Measurements from ENCODE around the gene JAKMIP1.

JAKMIP1 gene

DNA sequence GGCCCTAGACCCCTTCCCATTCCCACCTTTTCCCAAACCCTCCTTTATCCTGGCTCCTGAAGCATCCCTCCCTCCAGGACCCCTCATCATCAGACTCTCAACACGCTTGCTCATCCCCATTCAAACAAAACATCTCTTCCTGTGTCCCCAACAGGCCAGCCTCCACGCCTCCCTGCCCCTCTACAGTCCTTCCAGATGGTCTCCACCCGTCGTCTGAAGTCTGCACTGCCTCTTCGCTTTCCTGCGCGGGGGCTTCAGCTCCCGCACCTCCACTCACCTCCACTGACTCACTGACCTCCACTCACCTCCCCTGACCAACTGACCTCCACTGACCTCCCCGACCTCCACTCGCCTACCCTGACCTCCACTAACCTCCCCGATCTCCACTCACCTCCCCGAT lies 39.8 kb downstream of the JAKMIP1 start:
- CTCF ChIA-PET: no interaction called here
- POLR2A ChIA-PET: no interaction called here
- TF ChIP-seq FOXK2 (IDR thresholded peaks at IDR 0.05) (no peak), BHLHE40 (IDR thresholded peaks at IDR 0.05; ENCODE audit: borderline replicate concordance) (no peak), CTBP1 (IDR thresholded peaks at IDR 0.05; ENCODE audit: borderline replicate concordance) (no peak), TARDBP (IDR thresholded peaks at IDR 0.05) (no peak), SUZ12 (IDR thresholded peaks at IDR 0.05) (no peak), L3MBTL2 (conservative IDR thresholded peaks at IDR 0.05) (no peak), LEF1 (IDR thresholded peaks at IDR 0.05; ENCODE audit: borderline replicate concordance) (no peak), ARNT (IDR thresholded peaks at IDR 0.05) (no peak), SP1 (IDR thresholded peaks at IDR 0.05) (no peak), FOXA1 (IDR thresholded peaks at IDR 0.05) (no peak), ZNF384 (IDR thresholded peaks at IDR 0.05) (no peak), HDGF (IDR thresholded peaks at IDR 0.05; ENCODE audit: borderline replicate concordance) (no peak), FOXM1 (IDR thresholded peaks at IDR 0.05; ENCODE audit: borderline replicate concordance) (no peak), NFRKB (IDR thresholded peaks at IDR 0.05) (no peak), ELF4 (IDR thresholded peaks at IDR 0.05) (no peak)
- TF ChIP-seq, protein P1, sequence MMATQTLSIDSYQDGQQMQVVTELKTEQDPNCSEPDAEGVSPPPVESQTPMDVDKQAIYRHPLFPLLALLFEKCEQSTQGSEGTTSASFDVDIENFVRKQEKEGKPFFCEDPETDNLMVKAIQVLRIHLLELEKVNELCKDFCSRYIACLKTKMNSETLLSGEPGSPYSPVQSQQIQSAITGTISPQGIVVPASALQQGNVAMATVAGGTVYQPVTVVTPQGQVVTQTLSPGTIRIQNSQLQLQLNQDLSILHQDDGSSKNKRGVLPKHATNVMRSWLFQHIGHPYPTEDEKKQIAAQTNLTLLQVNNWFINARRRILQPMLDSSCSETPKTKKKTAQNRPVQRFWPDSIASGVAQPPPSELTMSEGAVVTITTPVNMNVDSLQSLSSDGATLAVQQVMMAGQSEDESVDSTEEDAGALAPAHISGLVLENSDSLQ (IDR thresholded peaks at IDR 0.05): no peak
- no peak for DNase-seq (ENCODE audit: extremely low spot score)

DNA sequence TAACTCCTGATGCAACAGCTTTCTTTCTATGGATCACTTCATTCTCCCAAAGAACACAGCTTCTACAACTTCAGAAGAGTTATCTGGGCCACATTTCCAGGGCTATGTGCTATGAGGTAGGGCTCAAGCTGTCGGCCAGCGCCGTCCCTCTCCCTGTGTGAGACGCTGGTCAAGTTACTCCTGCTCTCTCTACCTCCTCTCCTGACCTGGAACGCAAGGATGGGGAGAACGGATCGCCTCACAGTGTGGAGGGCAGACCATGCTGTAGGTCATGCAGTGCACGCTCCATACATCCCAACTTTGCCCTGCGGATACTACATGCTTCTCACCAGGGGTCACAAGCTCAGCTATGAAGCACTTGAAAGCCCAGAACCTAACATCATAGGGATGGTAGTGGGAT lies 42.4 kb downstream of the JAKMIP1 start:
- ChIA-PET POLR2A (no interaction called here), CTCF (no interaction called here)
- no peak for DNase-seq (ENCODE audit: extremely low spot score)

DNA sequence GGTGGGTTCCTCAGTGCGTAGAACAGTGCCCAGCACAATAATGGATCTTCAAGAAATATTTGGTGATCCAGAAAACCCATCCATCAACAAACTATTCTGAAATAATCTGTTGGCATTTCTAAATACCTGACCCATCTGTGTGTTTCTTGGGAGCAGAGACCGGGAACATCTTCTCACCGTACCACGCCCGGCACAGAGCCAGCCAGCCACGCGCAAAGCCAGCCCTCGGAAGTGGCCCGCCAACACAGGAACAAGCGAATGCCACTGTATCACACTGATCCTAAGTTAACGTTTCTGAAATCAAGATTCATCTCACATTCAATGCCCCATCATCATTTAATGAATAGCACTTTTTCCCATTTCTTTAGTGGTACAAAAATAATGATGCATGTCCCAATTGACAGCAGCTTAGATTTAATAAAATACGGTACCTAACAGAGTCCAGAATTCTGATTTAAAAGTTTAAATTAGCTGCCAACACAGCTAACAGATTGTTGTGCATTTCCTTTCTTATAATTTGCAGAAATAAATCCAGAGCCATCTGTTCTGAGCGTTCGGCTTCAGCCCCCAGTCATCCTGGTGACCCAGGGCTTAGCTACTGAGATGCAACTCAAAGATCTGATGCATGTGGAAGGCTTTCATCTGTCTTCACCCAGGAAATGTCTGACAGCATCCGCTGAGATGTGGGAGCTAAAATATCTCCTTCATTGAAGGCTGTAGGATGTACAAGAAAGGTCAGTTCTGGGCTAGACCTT lies 44.2 kb downstream of the JAKMIP1 start:
- ChIA-PET CTCF (no interaction called here), POLR2A (no interaction called here)
- no peak for TF ChIP-seq FOXA1 (IDR thresholded peaks at IDR 0.05)
- no peak for TF ChIP-seq NFRKB (IDR thresholded peaks at IDR 0.05)
- no peak for TF ChIP-seq TARDBP (IDR thresholded peaks at IDR 0.05)
- TF ChIP-seq BHLHE40 (IDR thresholded peaks at IDR 0.05; ENCODE audit: borderline replicate concordance): no peak
- no peak for TF ChIP-seq FOXM1 (IDR thresholded peaks at IDR 0.05; ENCODE audit: borderline replicate concordance)
- TF ChIP-seq ZNF384 (IDR thresholded peaks at IDR 0.05): no peak
- TF ChIP-seq SP1 (IDR thresholded peaks at IDR 0.05): no peak
- no peak for TF ChIP-seq ARNT (IDR thresholded peaks at IDR 0.05)
- TF ChIP-seq, protein P1 (IDR thresholded peaks at IDR 0.05): no peak
- no peak for TF ChIP-seq CTBP1 (IDR thresholded peaks at IDR 0.05; ENCODE audit: borderline replicate concordance)
- TF ChIP-seq FOXK2 (IDR thresholded peaks at IDR 0.05): no peak
- TF ChIP-seq SUZ12 (IDR thresholded peaks at IDR 0.05): no peak
- no peak for TF ChIP-seq LEF1 (IDR thresholded peaks at IDR 0.05; ENCODE audit: borderline replicate concordance)
- TF ChIP-seq L3MBTL2 (conservative IDR thresholded peaks at IDR 0.05): no peak
- no peak for TF ChIP-seq ELF4 (IDR thresholded peaks at IDR 0.05)
- TF ChIP-seq HDGF (IDR thresholded peaks at IDR 0.05; ENCODE audit: borderline replicate concordance): no peak
- DNase-seq (ENCODE audit: extremely low spot score): no peak

More for the DNA sequence above, 42.4 kb downstream of the JAKMIP1 start:
- TF ChIP-seq ELF4 (IDR thresholded peaks at IDR 0.05) (no peak), ZNF384 (IDR thresholded peaks at IDR 0.05) (no peak), SUZ12 (IDR thresholded peaks at IDR 0.05) (no peak), FOXA1 (IDR thresholded peaks at IDR 0.05) (no peak), L3MBTL2 (conservative IDR thresholded peaks at IDR 0.05) (no peak), HDGF (IDR thresholded peaks at IDR 0.05; ENCODE audit: borderline replicate concordance) (no peak), ARNT (IDR thresholded peaks at IDR 0.05) (no peak), FOXM1 (IDR thresholded peaks at IDR 0.05; ENCODE audit: borderline replicate concordance) (no peak), CTBP1 (IDR thresholded peaks at IDR 0.05; ENCODE audit: borderline replicate concordance) (no peak), SP1 (IDR thresholded peaks at IDR 0.05) (no peak), LEF1 (IDR thresholded peaks at IDR 0.05; ENCODE audit: borderline replicate concordance) (no peak), TARDBP (IDR thresholded peaks at IDR 0.05) (no peak), NFRKB (IDR thresholded peaks at IDR 0.05) (no peak), FOXK2 (IDR thresholded peaks at IDR 0.05) (no peak), BHLHE40 (IDR thresholded peaks at IDR 0.05; ENCODE audit: borderline replicate concordance) (no peak)
- TF ChIP-seq, protein P1 (IDR thresholded peaks at IDR 0.05): no peak

DNA sequence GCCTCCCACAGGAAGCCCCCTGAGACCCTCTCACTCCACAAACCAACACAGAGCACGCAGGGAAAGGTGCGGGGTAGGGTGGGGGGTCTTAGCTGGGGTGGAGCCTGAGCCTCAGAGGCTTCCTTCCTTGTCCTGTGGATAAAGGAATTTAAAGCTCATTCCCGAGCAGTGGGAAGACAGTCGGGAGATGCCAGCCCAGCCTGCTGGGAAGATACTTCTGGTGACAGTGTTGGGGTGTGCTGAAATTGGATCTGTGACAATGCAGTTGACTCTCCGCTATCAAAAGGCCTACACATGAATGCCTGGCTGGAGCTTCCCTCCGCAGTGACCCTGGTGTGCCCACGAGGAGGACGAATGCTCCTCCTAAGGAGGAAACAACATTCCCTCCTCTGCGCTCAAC lies 45.5 kb downstream of the JAKMIP1 start:
- TF ChIP-seq FOXM1 (IDR thresholded peaks at IDR 0.05; ENCODE audit: borderline replicate concordance) (no peak), FOXA1 (IDR thresholded peaks at IDR 0.05) (no peak), SP1 (IDR thresholded peaks at IDR 0.05) (no peak), NFRKB (IDR thresholded peaks at IDR 0.05) (no peak), ARNT (IDR thresholded peaks at IDR 0.05) (no peak), CTBP1 (IDR thresholded peaks at IDR 0.05; ENCODE audit: borderline replicate concordance) (no peak), TARDBP (IDR thresholded peaks at IDR 0.05) (no peak), LEF1 (IDR thresholded peaks at IDR 0.05; ENCODE audit: borderline replicate concordance) (no peak), HDGF (IDR thresholded peaks at IDR 0.05; ENCODE audit: borderline replicate concordance) (no peak), ELF4 (IDR thresholded peaks at IDR 0.05) (no peak), ZNF384 (IDR thresholded peaks at IDR 0.05) (no peak), FOXK2 (IDR thresholded peaks at IDR 0.05) (no peak)
- TF ChIP-seq, protein P1 (IDR thresholded peaks at IDR 0.05): no peak
- ChIA-PET CTCF (interaction anchor here (1.2 kb wide), 1 partner anchor 157 kb away, joined by 4 read pairs; no protein-coding TSS in a partner anchor), POLR2A (no interaction called here)
- no peak for DNase-seq (ENCODE audit: extremely low spot score)

DNA sequence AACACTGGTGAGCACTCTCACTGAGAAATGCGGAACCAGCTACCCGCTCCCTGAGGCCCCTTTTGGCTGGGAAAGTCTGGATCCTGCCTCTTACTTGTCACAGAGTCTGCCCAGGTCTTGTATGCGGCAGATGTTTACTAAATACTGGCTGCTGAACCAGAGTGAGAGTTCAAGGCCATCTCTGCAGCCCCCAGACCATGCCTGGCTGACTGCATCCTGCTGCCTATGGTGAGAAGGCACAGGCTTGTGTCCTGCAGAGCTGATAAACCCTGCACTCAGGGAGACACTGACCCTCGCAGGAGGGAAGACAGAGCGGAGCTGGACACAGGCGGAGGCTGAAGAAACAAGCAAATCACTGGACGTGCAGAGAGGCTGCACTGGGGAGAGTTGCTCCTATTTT lies 46.5 kb downstream of the JAKMIP1 start:
- DNase-seq (ENCODE audit: extremely low spot score): no peak

More for the DNA sequence above, 46.5 kb downstream of the JAKMIP1 start:
- ChIA-PET POLR2A (no interaction called here), CTCF (no interaction called here)
- no peak for TF ChIP-seq CTBP1 (IDR thresholded peaks at IDR 0.05; ENCODE audit: borderline replicate concordance)
- TF ChIP-seq TARDBP (IDR thresholded peaks at IDR 0.05): no peak
- TF ChIP-seq FOXK2 (IDR thresholded peaks at IDR 0.05): no peak
- no peak for TF ChIP-seq L3MBTL2 (conservative IDR thresholded peaks at IDR 0.05)
- TF ChIP-seq ELF4 (IDR thresholded peaks at IDR 0.05): no peak
- TF ChIP-seq FOXM1 (IDR thresholded peaks at IDR 0.05; ENCODE audit: borderline replicate concordance): no peak
- no peak for TF ChIP-seq FOXA1 (IDR thresholded peaks at IDR 0.05)
- TF ChIP-seq LEF1 (IDR thresholded peaks at IDR 0.05; ENCODE audit: borderline replicate concordance): no peak
- no peak for TF ChIP-seq SUZ12 (IDR thresholded peaks at IDR 0.05)
- no peak for TF ChIP-seq SP1 (IDR thresholded peaks at IDR 0.05)
- no peak for TF ChIP-seq HDGF (IDR thresholded peaks at IDR 0.05; ENCODE audit: borderline replicate concordance)
- TF ChIP-seq ARNT (IDR thresholded peaks at IDR 0.05): no peak
- no peak for TF ChIP-seq NFRKB (IDR thresholded peaks at IDR 0.05)
